Lower leg skin (tissue), 3 donors: Measurements from ENCODE around the gene CREB3L1.

ENCODE experiments used
- CTCF ChIP-seq, 3 donors: fragments of 450-650 bp; IDR thresholded peaks; one replicate each; pipeline ENCODE4 v1.5.1; 2016; ENCODE audit warnings: antibody characterized with exemption in 3 of 3, mild to moderate bottlenecking in 3 of 3, moderate library complexity in 2 of 3
- POLR2A ChIP-seq, 2 donors: fragments of 450-650 bp; IDR thresholded peaks; one replicate each; pipeline ENCODE4 v1.6.1; 2016 to 2017; ENCODE audit warnings: antibody characterized with exemption in 2 of 2, mild to moderate bottlenecking in 1 of 2, moderate library complexity in 1 of 2

- TF ChIP-seq CTCF (IDR thresholded peaks at IDR 0.05) (no peak), POLR2A (IDR thresholded peaks at IDR 0.05) (no peak)
Observed at GRCh38 chr11:46249938-46250744, 27.3 kb upstream of the CREB3L1 start.
